Glutamatergic neuron (in vitro differentiated cells): ENCODE results near the gene NAV2. TPM values are rescaled to one million over a fixed set of nuclear protein-coding genes. Genes with fewer than 3 reads are reported as not detected.
A peak's percentile ranks its signal among the peaks of the same experiment; 100 is the strongest.

Experiments used
- DNase-seq: peaks from one replicate; pipeline ENCODE4 v3.0.0; 2022
- H3K27ac Mint-ChIP-seq: one replicate; pipeline ENCODE4 v1.8.0; 2020; ENCODE audit warnings: mild to moderate bottlenecking, mixed read lengths, inconsistent platforms; ENCODE audit not compliant: unreplicated experiment
- H3K27me3 Mint-ChIP-seq: one replicate; pipeline ENCODE4 v1.8.0; 2020; ENCODE audit warnings: mild to moderate bottlenecking, moderate library complexity, mixed read lengths, inconsistent platforms; ENCODE audit not compliant: unreplicated experiment
- H3K36me3 Mint-ChIP-seq: one replicate; pipeline ENCODE4 v1.8.0; 2020; ENCODE audit warnings: mild to moderate bottlenecking, mixed read lengths, inconsistent platforms; ENCODE audit not compliant: unreplicated experiment
- H3K4me1 Mint-ChIP-seq: one replicate; pipeline ENCODE4 v1.8.0; 2020; ENCODE audit warnings: mild to moderate bottlenecking, low read depth, mixed read lengths, inconsistent platforms; ENCODE audit not compliant: unreplicated experiment
- H3K4me3 Mint-ChIP-seq: one replicate; pipeline ENCODE4 v1.8.0; 2020; ENCODE audit warnings: mild to moderate bottlenecking, mixed read lengths, inconsistent platforms; ENCODE audit not compliant: unreplicated experiment
- H3K9me3 Mint-ChIP-seq: one replicate; pipeline ENCODE4 v1.8.0; 2020; ENCODE audit warnings: mild to moderate bottlenecking, moderate library complexity, mixed read lengths, inconsistent platforms; ENCODE audit not compliant: unreplicated experiment
- total RNA-seq: library from RNA; stranded (reverse); fragmentation: NEBNext Ultra II Directional; extraction: Animal tissue kit (Norgen Biotek cat#: 25700); gene quantifications from one replicate; pipeline ENCODE4 v1.2.1, GENCODE V29; 2021; ENCODE audit not compliant: unreplicated experiment
- TF ChIP-seq, protein P1 (sequence below): fragments of 200-600 bp; sonication (generic); IDR thresholded peaks from one replicate; pipeline ENCODE4 v1.5.0; 2021; ENCODE audit not compliant: partially characterized antibody, unreplicated experiment

The NAV2 gene
- total RNA-seq, 1 donor from 2014 or later: 117 TPM

DNA sequence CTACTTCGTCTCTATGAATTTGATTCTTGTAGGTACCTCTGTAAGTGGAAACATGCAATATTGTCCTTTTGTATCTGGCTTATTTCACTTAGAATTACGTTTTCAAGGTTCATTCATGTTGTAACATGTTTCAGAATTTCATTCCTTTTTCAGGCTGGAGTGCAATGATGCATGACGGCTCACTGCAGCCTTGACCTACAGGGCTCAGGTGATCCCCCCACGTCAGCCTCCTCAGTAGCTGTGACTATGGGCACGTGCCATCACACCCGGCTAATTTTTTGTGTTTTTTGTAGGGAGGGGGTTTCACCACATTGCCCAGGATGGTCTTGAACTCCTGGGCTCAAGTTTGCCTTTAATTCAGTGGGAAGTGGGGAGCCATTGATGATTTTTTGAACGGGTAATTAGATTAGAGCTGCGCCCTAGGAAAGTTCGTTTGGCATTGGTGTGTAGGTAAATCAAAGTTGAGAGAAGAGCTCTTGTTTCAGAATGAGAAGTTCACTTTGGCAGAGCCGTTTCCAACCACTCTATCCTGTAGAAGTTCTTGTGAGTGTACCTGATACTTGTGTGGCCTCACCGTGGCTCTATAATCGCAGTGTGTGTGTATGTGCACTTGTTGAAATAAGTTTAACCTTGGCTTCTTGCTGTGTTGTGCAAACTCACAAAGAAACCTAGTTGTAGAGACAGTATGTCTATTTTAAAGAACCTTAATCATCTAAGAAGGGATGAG is 115.9 kb downstream of the NAV2 start:
- H3K9me3 Mint-ChIP-seq: peaks cover 12% of the 10 kb centered on the region
- no peak for DNase-seq
- peak overlapping the region; percentile 13 for H3K27ac Mint-ChIP-seq
- TF ChIP-seq, protein P1, sequence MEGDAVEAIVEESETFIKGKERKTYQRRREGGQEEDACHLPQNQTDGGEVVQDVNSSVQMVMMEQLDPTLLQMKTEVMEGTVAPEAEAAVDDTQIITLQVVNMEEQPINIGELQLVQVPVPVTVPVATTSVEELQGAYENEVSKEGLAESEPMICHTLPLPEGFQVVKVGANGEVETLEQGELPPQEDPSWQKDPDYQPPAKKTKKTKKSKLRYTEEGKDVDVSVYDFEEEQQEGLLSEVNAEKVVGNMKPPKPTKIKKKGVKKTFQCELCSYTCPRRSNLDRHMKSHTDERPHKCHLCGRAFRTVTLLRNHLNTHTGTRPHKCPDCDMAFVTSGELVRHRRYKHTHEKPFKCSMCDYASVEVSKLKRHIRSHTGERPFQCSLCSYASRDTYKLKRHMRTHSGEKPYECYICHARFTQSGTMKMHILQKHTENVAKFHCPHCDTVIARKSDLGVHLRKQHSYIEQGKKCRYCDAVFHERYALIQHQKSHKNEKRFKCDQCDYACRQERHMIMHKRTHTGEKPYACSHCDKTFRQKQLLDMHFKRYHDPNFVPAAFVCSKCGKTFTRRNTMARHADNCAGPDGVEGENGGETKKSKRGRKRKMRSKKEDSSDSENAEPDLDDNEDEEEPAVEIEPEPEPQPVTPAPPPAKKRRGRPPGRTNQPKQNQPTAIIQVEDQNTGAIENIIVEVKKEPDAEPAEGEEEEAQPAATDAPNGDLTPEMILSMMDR: no peak
- H3K4me1 Mint-ChIP-seq: peaks cover 37% of the 10 kb centered on the region
- H3K4me3 Mint-ChIP-seq: no peak overlapping the region
- H3K36me3 Mint-ChIP-seq: peaks cover under 1% of the 10 kb centered on the region
- peaks cover 12% of the 10 kb centered on the region for H3K27me3 Mint-ChIP-seq

DNA sequence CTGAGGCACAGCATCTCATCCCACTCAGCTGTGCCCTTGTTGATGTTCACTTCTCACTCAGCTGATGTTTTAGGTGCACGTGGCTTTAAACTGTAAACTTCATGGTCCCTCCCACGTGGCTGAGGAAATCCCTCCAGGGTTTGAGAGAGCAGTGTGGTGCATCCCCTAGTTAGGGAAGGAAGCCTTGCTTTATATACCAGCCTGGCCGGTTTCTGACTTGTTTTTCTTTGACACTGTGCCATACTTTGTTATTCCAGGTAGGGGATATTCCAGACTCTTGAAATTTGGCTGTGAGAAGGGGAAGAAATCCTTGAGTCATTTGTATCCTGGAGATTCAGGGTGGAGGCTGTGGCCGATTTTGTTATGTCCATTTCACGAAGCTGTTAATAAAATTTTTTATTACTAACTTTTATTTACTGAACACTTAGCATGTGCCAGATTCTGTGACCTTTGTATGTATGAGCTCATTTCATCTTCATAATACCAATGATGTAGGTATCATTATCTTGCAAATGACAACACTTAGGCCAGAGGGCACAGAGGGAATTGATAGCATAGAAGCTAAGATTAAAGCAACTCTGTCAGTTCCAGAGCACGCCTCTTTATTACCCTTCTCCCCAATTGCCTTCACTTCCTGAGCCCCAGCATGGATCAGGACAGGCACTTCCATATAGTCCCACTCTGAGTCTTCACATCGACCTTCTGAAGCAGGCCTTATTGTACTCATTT is 116.6 kb downstream of the NAV2 start:
- Mint-ChIP-seq H3K36me3 (peaks cover 8% of the 10 kb centered on the region), H3K4me1 (peaks cover 37% of the 10 kb centered on the region), H3K27ac (no peak overlapping the region), H3K4me3 (no peak overlapping the region), H3K27me3 (peaks cover 12% of the 10 kb centered on the region), H3K9me3 (peaks cover 11% of the 10 kb centered on the region)
- no peak for DNase-seq
- TF ChIP-seq, protein P1: no peak

DNA sequence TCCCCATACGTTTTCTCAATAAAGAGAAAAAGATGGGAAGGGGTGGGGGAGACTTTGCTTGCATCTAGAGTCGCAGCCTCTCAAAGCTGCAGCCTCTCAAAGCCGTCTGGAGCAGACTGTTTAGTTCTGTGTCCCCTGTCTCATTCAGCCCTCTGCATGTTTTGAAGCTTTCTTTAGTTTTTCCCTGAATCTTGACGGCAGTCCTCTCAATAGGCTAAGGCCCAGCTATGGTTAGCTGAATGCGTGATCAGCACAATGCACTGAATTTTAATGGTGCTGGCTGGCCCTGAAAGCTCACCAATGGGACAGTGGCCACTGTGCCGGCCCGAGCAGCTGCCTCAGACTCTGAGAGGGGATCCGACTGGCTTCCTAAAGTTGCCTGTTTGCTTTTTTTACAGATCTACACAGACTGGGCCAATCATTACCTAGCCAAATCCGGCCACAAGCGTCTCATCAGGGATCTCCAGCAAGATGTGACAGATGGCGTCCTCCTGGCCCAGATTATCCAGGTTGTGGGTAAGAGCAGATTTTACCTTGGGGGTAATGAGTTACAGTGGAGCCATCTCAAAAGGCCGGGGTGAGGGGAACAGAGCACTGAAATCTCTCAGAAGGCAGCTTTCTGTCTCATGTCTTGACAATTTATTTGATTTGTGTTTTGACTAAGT is 119.6 kb downstream of the NAV2 start:
- H3K4me1 Mint-ChIP-seq: peaks cover 33% of the 10 kb centered on the region
- H3K27ac Mint-ChIP-seq: peak overlapping the region; percentile 74
- H3K9me3 Mint-ChIP-seq: peaks cover 7% of the 10 kb centered on the region
- DNase-seq: peak; percentile 20
- H3K4me3 Mint-ChIP-seq: peak overlapping the region; percentile 34
- H3K36me3 Mint-ChIP-seq: peaks cover 8% of the 10 kb centered on the region
- TF ChIP-seq, protein P1: no peak
- peaks cover 8% of the 10 kb centered on the region for H3K27me3 Mint-ChIP-seq

DNA sequence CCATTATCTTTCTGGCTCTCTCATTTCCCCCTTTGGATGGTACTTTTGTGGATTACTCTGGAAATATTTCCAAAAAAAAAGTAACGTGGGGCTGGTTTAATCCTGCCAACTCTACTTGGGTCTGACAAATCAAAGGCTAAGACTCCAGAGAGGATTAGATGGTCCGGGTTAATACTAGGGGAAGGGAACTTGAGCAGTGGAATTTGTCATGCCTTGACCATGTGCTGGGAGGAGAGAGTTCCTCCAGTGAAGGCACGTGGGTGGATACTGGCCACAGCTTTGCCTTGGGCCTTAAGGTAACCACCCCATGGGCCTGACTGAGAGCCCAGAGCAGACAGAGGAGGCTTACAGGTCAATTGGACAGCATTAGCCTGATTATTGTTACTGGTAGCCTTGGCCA is 120.3 kb downstream of the NAV2 start:
- Mint-ChIP-seq H3K36me3 (peaks cover 8% of the 10 kb centered on the region), H3K4me1 (peaks cover 33% of the 10 kb centered on the region), H3K4me3 (no peak overlapping the region), H3K9me3 (peaks cover 7% of the 10 kb centered on the region), H3K27ac (peak overlapping the region; percentile 74), H3K27me3 (peaks cover 6% of the 10 kb centered on the region)
- TF ChIP-seq, protein P1: no peak
- DNase-seq: no peak
